GM19468 (cell line): ENCODE data around the gene TUFT1.
"Not testable (repeated sequence)": the region's sequence is repeated elsewhere in the genome, so short reads cannot be mapped to it uniquely, and the experiment has no call there.

ENCODE experiments used
- ATAC-seq: cut with Tn5 transposase; IDR thresholded peaks from one replicate; pipeline ENCODE4 v1.9.1; 2021; ENCODE audit warnings: mild to moderate bottlenecking, moderate library complexity, moderate number of reproducible peaks; ENCODE audit not compliant: unreplicated experiment; ENCODE audit errors: extremely low read depth

The TUFT1 gene

DNA sequence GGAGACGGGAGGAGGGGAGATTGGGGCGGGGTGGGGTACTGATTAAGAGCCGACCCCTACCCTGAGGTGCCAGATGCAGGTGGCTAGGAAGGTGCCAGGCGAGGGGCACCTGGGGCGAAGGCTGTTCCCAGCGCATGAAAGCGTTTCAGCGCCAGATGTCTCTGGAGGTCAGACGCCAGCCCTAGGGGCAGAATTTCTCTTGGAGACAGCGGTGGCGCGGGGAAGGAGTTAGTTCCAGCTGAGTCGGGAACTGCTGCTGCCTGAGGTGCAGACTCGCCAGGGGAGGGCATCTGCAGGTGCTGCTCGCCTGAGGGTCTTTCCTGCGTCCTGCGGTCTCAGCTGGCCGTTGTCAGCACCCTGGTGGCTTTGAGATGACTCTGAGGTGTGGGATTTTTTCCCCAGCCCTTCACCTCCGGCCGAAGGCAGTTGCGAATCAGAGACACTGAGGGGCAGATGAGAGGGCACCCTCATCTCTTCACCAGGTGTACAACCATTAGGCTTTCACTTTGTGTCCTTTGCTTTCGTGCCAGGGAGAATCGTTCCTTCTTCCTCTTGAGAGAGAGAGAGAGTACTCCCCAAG is 28.4 kb upstream of the TUFT1 start:
- no peak for ATAC-seq

- ATAC-seq, result no peak
These were observed 27.8 kb upstream of the TUFT1 start for GRCh38 chr1:151512326-151512725.

GRCh38 chr1:151512801-151513625 is 27.1 kb upstream of the TUFT1 start:
- no peak for ATAC-seq

GRCh38 chr1:151513626-151514121 is 26.4 kb upstream of the TUFT1 start:
- no peak for ATAC-seq

- no peak for ATAC-seq
These were observed 25.7 kb upstream of the TUFT1 start for GRCh38 chr1:151514366-151514765.

DNA sequence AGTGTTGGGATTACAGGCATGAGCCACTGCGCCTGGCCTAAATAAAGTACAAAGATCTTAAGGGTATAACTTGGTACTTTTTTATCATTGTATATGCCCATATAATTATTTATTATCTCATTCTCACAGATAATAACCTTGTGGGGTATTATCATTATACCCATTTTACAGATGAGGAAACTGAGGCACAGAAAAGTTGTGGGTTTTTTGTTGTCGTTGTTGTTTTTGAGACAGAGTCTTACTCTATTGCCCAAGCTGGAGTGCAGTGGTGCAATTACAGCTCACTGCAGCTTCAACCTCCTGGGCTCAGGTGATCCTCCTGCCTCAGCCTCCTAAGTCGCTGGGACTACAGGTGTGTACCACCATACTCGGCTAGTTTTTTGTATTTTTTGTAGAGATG is 24.8 kb upstream of the TUFT1 start:
- no peak for ATAC-seq

DNA sequence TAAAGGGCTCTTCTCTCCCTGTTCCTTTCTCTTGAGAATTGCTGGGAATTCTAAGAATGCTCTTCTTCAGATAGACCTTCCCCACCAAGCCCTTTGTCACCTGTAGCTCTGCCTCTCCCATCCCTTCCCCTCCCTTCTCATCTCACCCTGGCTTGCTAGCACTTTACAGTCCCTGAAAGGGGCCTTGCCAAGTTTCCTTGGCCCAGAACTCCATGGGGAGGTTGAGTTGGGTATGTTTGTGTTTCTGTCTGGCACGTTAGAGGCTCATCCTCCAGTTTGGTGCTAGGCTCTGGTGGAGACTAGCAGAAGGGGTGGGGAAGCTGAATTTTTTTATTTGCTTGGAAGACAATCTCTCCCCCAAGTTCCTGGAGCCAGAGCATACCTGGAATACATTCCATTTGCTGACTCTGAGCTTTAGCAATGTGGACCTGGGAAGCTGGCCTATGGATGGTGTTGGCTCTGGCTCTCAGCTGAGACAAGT is 24.0 kb upstream of the TUFT1 start:
- ATAC-seq, result no peak

DNA sequence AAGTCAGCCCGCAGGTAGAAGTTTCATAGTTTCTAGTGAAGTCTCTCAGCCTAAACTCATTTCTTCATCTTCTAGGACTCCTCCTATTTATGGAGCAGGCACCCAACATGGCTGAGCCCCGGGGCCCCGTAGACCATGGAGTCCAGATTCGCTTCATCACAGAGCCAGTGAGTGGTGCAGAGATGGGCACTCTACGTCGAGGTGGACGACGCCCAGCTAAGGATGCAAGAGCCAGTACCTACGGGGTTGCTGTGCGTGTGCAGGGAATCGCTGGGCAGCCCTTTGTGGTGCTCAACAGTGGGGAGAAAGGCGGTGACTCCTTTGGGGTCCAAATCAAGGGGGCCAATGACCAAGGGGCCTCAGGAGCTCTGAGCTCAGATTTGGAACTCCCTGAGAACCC is 21.7 kb upstream of the TUFT1 start:
- ATAC-seq, result no peak

- ATAC-seq, result no peak
These were observed 21.2 kb upstream of the TUFT1 start for GRCh38 chr1:151518936-151519335.

- ATAC-seq, result no peak
These were observed 20.4 kb upstream of the TUFT1 start for GRCh38 chr1:151519667-151520066.

GRCh38 chr1:151520359-151520758 is 19.8 kb upstream of the TUFT1 start:
- no peak for ATAC-seq

DNA sequence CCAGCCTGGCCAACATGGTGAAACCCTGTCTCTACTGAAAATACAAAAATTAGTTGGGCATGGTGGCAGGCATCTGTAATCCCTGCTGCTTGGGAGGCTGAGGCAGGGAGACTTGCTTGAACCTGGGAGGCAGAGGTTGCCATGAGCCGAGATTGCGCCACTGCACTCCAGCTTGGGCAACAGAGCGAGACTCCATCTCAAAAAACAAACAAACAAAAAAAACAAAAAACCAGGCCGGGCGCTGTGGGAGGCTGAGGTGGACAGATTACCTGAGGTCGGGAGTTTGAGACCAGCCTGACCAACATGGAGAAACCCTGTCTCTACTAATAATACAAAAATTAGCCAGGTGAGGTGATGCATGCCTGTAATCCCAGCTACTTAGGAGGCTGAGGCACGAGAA is 17.7 kb upstream of the TUFT1 start:
- ATAC-seq, result not testable (repeated sequence)

GRCh38 chr1:151523326-151523725 is 16.8 kb upstream of the TUFT1 start:
- no peak for ATAC-seq

DNA sequence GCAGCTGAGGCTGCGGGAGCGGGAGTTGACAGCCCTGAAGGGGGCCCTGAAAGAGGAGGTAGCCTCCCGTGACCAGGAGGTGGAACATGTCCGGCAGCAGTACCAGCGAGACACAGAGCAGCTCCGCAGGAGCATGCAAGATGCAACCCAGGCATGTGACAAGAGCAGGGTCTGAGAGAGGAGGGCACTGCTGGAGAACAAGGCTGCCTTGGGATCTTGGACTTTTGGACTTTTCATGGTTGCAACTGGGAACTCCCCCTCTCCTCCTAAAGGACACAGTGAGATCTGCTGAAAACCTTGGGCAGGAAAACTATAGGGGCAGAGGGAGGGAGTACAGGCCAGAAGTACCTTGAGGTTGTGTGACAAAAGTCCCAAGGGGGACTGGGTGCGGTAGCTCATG is 15.4 kb upstream of the TUFT1 start:
- ATAC-seq, result no peak

- no peak for ATAC-seq
These were observed 13.2 kb upstream of the TUFT1 start for GRCh38 chr1:151526735-151527525.

GRCh38 chr1:151529211-151529702 is 10.9 kb upstream of the TUFT1 start:
- no peak for ATAC-seq

DNA sequence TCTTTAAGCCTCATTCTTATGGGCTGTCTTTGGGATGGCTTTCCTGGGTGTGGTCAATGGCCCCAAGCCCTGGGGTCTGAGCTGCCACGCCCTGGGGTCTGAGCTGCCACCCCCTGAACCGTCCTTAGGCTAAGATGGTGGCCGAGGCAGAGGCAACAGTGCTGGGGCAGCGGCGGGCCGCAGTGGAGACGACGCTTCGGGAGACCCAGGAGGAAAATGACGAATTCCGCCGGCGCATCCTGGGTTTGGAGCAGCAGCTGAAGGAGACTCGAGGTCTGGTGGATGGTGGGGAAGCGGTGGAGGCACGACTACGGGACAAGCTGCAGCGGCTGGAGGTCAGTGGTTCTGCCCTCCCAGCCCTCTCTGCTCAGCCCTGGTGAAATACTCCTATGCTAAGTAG is 10.3 kb upstream of the TUFT1 start:
- no peak for ATAC-seq

- ATAC-seq, result no peak
These were observed 9.6 kb upstream of the TUFT1 start for GRCh38 chr1:151530461-151530860.

DNA sequence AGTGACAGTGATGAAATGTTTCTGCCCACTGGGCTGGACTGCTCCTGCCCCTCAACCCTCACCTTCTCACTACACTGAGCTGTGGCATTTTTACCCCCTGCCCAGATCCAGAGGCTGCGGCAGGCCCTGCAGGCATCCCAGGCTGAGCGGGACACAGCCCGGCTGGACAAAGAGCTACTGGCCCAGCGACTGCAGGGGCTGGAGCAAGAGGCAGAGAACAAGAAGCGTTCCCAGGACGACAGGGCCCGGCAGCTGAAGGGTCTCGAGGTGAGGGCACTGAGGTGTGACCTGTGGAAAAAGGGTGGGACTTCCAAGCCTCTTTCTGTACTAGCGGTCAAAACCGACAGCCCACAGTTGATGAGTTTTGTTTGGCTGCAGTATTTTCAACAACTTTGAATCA is 6.2 kb upstream of the TUFT1 start:
- no peak for ATAC-seq

- ATAC-seq, result no peak
These were observed 5.3 kb upstream of the TUFT1 start for GRCh38 chr1:151534662-151535278.
